Astrocyte of the cerebellum (primary cell): ENCODE data around the gene INTS1.

Experiments used
- DNase-seq: peaks from one replicate; pipeline ENCODE4 v3.0.0-alpha.2; 2011; ENCODE audit warnings: low read depth
- H3K4me3 ChIP-seq: 2 replicates; pipeline ENCODE4 v1.5.1; 2011; ENCODE audit warnings: mild to moderate bottlenecking, low read depth, low read length, moderate library complexity
- in situ Hi-C: cut with HindIII; loops from 2 replicates; pipeline ENCODE4 v1.10.0; 2017; ENCODE audit warnings: low sequenced_read_pairs
- TF ChIP-seq, protein P1 (sequence below): IDR thresholded peaks from 2 replicates; pipeline ENCODE4 v1.5.1; 2012; ENCODE audit warnings: low read length, low read depth, moderate library complexity, mild to moderate bottlenecking; ENCODE audit errors: missing control alignments

Gene INTS1

DNA sequence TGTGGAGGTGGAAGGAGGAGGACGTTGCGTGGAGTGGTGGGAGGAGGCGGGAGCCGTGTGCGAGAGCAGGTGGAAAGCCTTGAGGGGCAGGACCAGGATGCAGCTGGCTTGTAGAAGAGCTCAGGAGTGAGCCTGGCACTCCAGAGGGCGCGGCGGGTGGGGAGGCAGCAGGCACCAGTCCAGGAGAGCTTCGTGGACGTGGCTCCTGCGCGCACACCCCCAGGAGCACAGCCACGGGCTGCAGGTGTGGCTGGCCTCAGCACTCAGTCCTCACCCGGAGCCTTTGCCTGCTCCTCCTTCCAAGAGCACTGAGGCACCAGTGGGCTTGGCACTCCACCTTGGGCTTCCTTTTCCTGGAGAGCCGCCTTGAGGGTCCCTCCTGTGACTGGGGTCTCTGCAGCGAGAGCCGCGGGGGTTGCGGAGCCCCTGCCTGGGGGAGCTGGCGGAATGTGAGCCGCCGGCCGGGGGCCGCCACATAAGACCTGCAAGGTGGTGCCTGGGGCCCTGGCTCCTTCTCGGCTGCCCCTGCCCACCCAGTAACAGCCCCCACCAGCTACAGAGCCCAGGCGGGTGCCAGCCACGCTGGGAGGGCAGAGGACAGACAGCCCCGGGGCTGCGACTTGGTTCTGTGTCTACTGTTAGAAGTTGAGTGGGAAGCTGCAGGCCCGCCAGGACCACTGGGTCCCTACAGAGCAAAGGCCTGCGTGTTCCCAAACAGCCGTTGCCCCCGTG, 37.4 kb upstream of the INTS1 start:
- in situ Hi-C loops, result no loop called here
- no peak overlapping the region for H3K4me3 ChIP-seq
- TF ChIP-seq, protein P1, sequence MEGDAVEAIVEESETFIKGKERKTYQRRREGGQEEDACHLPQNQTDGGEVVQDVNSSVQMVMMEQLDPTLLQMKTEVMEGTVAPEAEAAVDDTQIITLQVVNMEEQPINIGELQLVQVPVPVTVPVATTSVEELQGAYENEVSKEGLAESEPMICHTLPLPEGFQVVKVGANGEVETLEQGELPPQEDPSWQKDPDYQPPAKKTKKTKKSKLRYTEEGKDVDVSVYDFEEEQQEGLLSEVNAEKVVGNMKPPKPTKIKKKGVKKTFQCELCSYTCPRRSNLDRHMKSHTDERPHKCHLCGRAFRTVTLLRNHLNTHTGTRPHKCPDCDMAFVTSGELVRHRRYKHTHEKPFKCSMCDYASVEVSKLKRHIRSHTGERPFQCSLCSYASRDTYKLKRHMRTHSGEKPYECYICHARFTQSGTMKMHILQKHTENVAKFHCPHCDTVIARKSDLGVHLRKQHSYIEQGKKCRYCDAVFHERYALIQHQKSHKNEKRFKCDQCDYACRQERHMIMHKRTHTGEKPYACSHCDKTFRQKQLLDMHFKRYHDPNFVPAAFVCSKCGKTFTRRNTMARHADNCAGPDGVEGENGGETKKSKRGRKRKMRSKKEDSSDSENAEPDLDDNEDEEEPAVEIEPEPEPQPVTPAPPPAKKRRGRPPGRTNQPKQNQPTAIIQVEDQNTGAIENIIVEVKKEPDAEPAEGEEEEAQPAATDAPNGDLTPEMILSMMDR, result no peak
- no peak for DNase-seq

DNA sequence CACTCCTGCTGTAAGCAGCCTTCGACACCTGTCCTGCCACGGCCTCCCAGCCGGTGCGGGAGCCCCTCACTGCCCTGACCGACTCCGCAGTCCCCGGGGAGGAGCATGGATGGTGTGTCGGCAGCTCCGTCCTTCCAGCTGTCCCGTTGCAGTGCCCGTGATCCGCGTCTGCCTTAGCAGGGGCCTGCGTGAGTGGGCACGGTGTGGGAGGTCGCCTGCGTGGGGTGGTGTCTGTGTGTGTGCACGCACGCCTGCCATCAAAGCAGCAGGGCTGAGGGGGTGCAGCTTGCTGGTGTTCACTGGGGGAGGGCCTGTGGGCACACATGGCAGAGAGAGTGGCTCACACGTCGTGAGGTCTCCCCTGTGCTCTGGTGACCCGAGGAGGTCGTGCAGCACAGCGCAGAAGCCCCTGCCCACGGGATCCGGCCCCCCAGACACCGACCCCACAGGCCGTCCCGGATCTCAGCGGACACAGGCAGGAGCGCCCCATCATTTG, 36.6 kb upstream of the INTS1 start:
- in situ Hi-C loops, result no loop called here
- TF ChIP-seq, protein P1, result no peak

DNA sequence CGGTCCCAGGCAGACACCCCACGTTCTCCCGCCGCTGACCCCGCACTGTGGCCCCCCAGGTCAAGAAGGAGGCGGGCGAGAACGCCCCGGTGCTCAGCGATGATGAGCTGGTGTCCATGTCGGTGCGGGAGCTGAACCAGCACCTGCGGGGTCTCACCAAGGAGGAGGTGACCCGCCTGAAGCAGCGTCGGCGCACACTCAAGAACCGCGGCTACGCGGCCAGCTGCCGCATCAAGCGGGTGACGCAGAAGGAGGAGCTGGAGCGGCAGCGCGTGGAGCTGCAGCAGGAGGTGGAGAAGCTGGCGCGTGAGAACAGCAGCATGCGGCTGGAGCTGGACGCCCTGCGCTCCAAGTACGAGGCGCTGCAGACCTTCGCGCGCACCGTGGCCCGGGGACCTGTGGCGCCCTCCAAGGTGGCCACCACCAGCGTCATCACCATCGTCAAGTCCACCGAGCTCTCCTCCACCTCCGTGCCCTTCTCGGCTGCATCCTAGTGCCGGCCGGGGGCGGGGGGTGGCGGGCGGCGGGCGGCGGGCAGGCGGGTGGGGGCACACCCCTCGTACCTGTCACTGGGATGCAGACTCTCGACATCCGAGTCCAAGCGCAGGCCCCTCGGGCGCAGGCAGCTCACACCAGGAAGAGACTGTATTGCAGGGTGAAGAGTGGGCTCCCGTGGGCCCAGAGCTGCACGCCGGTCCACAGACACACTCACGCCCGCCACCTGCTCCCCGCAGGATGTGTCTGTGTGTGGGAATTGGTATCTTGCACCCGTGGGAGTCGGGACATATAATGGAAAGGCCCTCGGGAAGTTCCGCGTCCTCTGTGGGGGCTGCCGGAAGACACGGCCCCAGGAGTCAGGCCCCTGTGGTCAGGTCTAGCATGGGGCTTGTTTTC, 35.9 kb upstream of the INTS1 start:
- in situ Hi-C loops, result no loop called here
- no peak for DNase-seq
- no peak overlapping the region for H3K4me3 ChIP-seq
- TF ChIP-seq, protein P1, result no peak

More for the DNA sequence above, 36.6 kb upstream of the INTS1 start:
- no peak overlapping the region for H3K4me3 ChIP-seq
- no peak for DNase-seq

DNA sequence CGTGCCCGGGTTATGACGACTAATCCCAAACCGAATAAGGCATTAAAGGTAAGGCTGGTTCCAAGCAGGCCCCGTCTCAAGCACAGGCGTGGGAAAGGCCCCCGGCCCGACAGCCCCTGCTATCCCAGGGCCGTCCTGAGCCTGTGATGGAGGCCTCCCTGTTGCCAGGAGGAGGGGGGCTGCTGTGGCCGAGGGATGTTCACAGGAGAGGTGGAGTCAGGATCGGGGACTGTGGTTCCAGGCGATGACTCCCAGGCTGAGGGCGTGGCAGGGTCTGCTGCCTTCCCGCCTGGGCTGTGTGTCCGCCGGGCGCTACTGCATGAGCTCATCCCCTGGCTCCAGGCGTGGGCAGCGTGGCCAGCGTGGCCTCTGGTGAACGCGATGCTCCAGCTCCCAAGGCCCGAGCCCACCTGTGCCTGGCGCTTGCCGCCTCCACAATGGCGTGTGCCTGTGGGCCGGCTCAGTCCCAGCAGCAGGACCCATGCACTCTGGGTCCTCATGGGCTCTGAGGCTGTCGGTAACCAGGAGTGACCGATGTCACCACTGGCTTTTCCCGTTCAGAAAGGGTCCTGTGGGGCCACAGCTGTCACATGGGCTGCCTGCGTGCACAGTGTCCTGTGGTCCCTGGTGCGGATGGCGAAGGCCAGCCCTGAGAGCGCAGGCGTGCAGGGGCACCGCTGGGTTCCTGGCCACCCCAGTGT, 35.1 kb upstream of the INTS1 start:
- H3K4me3 ChIP-seq, result no peak overlapping the region
- no peak for DNase-seq
- in situ Hi-C loops, result no loop called here
- TF ChIP-seq, protein P1, result no peak

DNA sequence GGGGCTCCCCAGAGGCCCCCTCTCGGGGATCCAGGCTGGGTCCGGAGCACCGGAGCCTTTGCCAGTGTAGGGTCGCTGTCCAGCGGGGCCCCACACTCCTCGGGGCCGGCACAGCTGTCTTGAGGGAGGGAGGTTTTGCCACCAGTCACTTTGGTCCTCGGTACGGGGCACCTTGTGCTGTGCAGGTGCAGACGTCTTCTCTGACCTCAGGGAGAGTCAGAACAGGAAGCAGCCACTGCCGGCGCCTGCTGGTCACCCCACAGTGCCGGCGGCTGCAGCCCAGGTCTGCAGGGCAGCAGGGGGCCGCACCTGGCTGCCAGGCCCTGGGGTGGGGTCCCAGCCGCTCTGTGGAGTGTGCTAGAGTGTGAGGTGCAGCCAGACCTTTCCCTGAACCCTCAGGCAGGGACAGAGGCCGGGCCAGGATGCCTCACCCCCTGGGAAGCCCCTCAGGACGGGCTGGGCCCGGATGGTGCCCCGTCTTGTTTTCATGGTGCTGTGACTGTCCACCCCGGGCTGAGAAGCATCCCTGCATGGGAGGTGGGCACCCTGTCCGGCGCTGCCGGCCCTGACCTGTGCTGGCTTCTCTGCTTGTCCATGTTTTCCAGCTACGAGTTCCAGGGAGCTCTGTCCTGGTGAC, 34.5 kb upstream of the INTS1 start:
- in situ Hi-C loops, result no loop called here
- TF ChIP-seq, protein P1, result no peak
- no peak for DNase-seq
- peak overlapping the region; percentile 34 for H3K4me3 ChIP-seq
